ENCODE results near the gene ATP6V0B. TPM values are rescaled to one million over a fixed set of nuclear protein-coding genes. Genes with fewer than 3 reads are reported as not detected.

ATP6V0B gene
- polyA plus RNA-seq, 2 of the 4 experiments (the other 2 are of a cell fraction) = 97.0 to 101 TPM

DNA sequence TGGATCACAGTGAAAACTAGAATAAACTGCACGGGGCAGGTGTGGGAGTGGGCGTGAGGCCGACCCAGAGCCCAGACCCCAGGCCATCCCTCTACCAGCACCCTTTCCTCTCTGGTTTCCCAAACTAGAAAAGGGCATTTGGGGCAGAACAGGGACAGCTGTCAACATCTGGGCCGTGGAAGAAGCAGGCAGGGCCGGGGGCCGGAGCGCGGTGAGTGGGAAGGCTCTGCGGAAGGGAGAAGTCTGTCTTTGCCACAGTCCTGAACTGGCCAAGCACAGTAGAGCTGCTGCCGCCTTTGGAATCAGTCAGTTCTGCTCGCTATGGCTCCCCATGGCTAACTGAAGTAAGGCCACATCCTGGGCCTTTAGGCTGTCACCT lies 23.2 kb downstream of the ATP6V0B start:
- ChIA-PET POLR2A (no interaction called here), CTCF (interaction anchor here (0.5 to 11.5 kb wide), 4 partner anchors 9 to 50 kb away, joined by 3 to 412 read pairs (median 8); partner anchors contain the start of gene SLC6A9)
- 91% methylated on average over 11 of the region's 11 CpGs for WGBS (ENCODE audit: missing lambda C conversion rate)
- FAIRE-seq (no peak), ATAC-seq (no peak), DNase-seq (ENCODE audit: low read depth in 1 of 2, low spot score in 1 of 2) (no peak)
- TF ChIP-seq, protein P1, sequence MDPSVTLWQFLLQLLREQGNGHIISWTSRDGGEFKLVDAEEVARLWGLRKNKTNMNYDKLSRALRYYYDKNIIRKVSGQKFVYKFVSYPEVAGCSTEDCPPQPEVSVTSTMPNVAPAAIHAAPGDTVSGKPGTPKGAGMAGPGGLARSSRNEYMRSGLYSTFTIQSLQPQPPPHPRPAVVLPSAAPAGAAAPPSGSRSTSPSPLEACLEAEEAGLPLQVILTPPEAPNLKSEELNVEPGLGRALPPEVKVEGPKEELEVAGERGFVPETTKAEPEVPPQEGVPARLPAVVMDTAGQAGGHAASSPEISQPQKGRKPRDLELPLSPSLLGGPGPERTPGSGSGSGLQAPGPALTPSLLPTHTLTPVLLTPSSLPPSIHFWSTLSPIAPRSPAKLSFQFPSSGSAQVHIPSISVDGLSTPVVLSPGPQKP (IDR thresholded peaks at IDR 0.05; ENCODE audit: low read depth, low read length) = no peak
- TF ChIP-seq CBX8 (IDR thresholded peaks at IDR 0.05) (no peak), PHF8 (IDR thresholded peaks at IDR 0.05; ENCODE audit: borderline replicate concordance, low read depth) (no peak), EHF (CRISPR knock-in tag; IDR thresholded peaks at IDR 0.05) (no peak), HDAC2 (IDR thresholded peaks at IDR 0.05) (no peak), JUNB (IDR thresholded peaks at IDR 0.05) (no peak)
- Histone ChIP-seq H3K4me3 (no peak overlapping the region), H3K4me1 (0 out of 3 replicates have a peak, but pooled peaks cover 3% of the 10 kb centered on the region), H3K27ac (no peak overlapping the region), H3K9me3 (no peaks in the 10 kb centered on the region), H3K4me2 (no peak overlapping the region)

DNA sequence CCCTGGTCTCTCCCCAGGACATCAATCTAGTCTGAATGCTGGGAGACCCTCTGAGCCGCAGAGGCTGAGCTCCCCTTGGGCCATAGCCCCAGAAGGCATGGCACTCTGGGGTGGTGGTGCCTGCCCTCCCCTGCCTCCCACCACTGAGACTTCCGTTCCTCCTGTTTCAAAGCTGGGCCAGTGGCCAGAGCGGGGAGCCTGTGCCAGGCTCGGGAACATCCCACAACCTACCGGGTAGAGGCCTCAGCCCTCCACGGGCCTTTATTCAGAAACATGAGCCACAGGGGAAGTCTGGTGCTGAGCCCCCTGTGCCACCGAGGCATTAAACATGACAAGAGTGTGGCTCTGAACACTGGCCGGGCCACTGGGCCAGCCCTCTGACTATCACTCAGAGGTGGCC lies 24.7 kb downstream of the ATP6V0B start:
- no peak for ATAC-seq
- FAIRE-seq = no peak
- Histone ChIP-seq H3K4me2 (no peak overlapping the region), H3K9me3 (no peaks in the 10 kb centered on the region), H3K4me3 (no peak overlapping the region), H3K27ac (no peak overlapping the region), H3K4me1 (0 out of 3 replicates have a peak, but pooled peaks cover 3% of the 10 kb centered on the region)
- 87% methylated on average over 3 of the region's 8 CpGs for WGBS (ENCODE audit: missing lambda C conversion rate)
- ChIA-PET CTCF (interaction anchor here (0.6 to 11.5 kb wide), 3 partner anchors 26 to 49 kb away, joined by 3 to 412 read pairs (median 12); partner anchors contain the start of gene SLC6A9), POLR2A (no interaction called here)
- no peak for DNase-seq (ENCODE audit: low read depth in 1 of 2, low spot score in 1 of 2)
- TF ChIP-seq, protein P2, sequence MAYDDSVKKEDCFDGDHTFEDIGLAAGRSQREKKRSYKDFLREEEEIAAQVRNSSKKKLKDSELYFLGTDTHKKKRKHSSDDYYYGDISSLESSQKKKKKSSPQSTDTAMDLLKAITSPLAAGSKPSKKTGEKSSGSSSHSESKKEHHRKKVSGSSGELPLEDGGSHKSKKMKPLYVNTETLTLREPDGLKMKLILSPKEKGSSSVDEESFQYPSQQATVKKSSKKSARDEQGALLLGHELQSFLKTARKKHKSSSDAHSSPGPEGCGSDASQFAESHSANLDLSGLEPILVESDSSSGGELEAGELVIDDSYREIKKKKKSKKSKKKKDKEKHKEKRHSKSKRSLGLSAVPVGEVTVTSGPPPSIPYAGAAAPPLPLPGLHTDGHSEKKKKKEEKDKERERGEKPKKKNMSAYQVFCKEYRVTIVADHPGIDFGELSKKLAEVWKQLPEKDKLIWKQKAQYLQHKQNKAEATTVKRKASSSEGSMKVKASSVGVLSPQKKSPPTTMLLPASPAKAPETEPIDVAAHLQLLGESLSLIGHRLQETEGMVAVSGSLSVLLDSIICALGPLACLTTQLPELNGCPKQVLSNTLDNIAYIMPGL (CRISPR knock-in tag; IDR thresholded peaks at IDR 0.05; ENCODE audit: borderline replicate concordance) = no peak
- TF ChIP-seq POLR2AphosphoS2 (conservative IDR thresholded peaks at IDR 0.05; ENCODE audit: low read length) (no peak), FOSL2 (IDR thresholded peaks at IDR 0.05) (no peak), FOSL2 (CRISPR knock-in tag; IDR thresholded peaks at IDR 0.05) (no peak), CBX8 (IDR thresholded peaks at IDR 0.05) (no peak), MAZ (IDR thresholded peaks at IDR 0.05; ENCODE audit: borderline replicate concordance, low read depth, low read length) (no peak), KDM1A (IDR thresholded peaks at IDR 0.05; ENCODE audit: low read depth) (no peak)
- TF ChIP-seq, protein P3, sequence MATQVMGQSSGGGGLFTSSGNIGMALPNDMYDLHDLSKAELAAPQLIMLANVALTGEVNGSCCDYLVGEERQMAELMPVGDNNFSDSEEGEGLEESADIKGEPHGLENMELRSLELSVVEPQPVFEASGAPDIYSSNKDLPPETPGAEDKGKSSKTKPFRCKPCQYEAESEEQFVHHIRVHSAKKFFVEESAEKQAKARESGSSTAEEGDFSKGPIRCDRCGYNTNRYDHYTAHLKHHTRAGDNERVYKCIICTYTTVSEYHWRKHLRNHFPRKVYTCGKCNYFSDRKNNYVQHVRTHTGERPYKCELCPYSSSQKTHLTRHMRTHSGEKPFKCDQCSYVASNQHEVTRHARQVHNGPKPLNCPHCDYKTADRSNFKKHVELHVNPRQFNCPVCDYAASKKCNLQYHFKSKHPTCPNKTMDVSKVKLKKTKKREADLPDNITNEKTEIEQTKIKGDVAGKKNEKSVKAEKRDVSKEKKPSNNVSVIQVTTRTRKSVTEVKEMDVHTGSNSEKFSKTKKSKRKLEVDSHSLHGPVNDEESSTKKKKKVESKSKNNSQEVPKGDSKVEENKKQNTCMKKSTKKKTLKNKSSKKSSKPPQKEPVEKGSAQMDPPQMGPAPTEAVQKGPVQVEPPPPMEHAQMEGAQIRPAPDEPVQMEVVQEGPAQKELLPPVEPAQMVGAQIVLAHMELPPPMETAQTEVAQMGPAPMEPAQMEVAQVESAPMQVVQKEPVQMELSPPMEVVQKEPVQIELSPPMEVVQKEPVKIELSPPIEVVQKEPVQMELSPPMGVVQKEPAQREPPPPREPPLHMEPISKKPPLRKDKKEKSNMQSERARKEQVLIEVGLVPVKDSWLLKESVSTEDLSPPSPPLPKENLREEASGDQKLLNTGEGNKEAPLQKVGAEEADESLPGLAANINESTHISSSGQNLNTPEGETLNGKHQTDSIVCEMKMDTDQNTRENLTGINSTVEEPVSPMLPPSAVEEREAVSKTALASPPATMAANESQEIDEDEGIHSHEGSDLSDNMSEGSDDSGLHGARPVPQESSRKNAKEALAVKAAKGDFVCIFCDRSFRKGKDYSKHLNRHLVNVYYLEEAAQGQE (IDR thresholded peaks at IDR 0.05) = no peak
- TF ChIP-seq, protein P4, sequence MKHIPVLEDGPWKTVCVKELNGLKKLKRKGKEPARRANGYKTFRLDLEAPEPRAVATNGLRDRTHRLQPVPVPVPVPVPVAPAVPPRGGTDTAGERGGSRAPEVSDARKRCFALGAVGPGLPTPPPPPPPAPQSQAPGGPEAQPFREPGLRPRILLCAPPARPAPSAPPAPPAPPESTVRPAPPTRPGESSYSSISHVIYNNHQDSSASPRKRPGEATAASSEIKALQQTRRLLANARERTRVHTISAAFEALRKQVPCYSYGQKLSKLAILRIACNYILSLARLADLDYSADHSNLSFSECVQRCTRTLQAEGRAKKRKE (CRISPR knock-in tag; IDR thresholded peaks at IDR 0.05; ENCODE audit: low read depth) = no peak

DNA sequence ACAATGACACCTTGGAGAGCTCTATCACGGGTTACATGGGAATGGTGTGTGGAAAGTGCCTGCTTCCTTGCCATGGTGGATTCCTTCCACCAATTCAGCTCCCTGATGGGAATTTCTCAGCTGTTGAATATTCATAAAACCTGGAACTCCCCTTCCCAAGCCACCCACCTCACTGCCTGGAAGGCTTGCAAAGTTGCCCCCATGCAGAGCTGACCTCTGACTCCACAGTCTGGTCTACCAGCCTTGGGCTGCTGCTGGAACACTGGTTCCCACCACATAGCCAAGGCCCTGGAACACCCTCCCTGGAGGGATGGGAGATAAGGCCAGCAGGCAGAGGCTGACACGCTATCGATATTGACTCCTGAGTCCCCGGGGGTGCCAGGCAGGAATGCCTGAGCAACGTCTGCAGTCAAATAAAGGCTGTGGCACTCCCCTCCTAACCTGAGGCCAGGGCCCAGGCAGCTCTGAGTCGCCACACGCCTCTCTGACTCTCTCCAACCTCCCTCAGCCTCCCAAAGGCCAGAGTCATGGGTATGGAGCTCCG lies 25.4 kb downstream of the ATP6V0B start:
- H3K4me3 ChIP-seq = no peak overlapping the region
- H3K4me1 ChIP-seq = no peaks in the 10 kb centered on the region
- H3K9me3 ChIP-seq = no peaks in the 10 kb centered on the region
- no peak overlapping the region for H3K27ac ChIP-seq
- DNase-seq (ENCODE audit: low read depth in 1 of 2, low spot score in 1 of 2) (no peak), FAIRE-seq (no peak), ATAC-seq (no peak)
- ChIA-PET POLR2A (no interaction called here), CTCF (interaction anchor here (0.6 to 11.5 kb wide), 3 partner anchors 26 to 48 kb away, joined by 3 to 412 read pairs (median 12); partner anchors contain the start of gene SLC6A9)
- no peak overlapping the region for H3K4me2 ChIP-seq
- no peak for TF ChIP-seq MAZ (IDR thresholded peaks at IDR 0.05; ENCODE audit: borderline replicate concordance, low read depth, low read length)
- no peak for TF ChIP-seq RARB (CRISPR knock-in tag; IDR thresholded peaks at IDR 0.05)
- no peak for TF ChIP-seq KDM1A (IDR thresholded peaks at IDR 0.05; ENCODE audit: low read depth)
- TF ChIP-seq KDM5A (IDR thresholded peaks at IDR 0.05) = no peak
- no peak for TF ChIP-seq HOXA7 (CRISPR knock-in tag; IDR thresholded peaks at IDR 0.05)
- TF ChIP-seq EHF (CRISPR knock-in tag; IDR thresholded peaks at IDR 0.05) = no peak
- TF ChIP-seq EP300 (IDR thresholded peaks at IDR 0.05) = no peak
- no peak for TF ChIP-seq CHD4 (IDR thresholded peaks at IDR 0.05; ENCODE audit: borderline replicate concordance)
- no peak for TF ChIP-seq ESRRA (IDR thresholded peaks at IDR 0.05; ENCODE audit: borderline replicate concordance, low read length)
- WGBS (ENCODE audit: missing lambda C conversion rate) = 82% methylated on average over 8 of the region's 8 CpGs

Data from A549 (cell line).